Lower leg skin (tissue), 3 donors: ENCODE data around the gene TRIAP1.

ENCODE experiments used
- POLR2A ChIP-seq, 2 donors: fragments of 450-650 bp; IDR thresholded peaks; one replicate each; pipeline ENCODE4 v1.6.1; 2016 to 2017; ENCODE audit warnings: antibody characterized with exemption in 2 of 2, mild to moderate bottlenecking in 1 of 2, moderate library complexity in 1 of 2
- TF ChIP-seq, protein P1 (sequence below), 3 donors: fragments of 450-650 bp; IDR thresholded peaks; one replicate each; pipeline ENCODE4 v1.5.1; 2016; ENCODE audit warnings: antibody characterized with exemption in 3 of 3, mild to moderate bottlenecking in 3 of 3, moderate library complexity in 2 of 3

DNA sequence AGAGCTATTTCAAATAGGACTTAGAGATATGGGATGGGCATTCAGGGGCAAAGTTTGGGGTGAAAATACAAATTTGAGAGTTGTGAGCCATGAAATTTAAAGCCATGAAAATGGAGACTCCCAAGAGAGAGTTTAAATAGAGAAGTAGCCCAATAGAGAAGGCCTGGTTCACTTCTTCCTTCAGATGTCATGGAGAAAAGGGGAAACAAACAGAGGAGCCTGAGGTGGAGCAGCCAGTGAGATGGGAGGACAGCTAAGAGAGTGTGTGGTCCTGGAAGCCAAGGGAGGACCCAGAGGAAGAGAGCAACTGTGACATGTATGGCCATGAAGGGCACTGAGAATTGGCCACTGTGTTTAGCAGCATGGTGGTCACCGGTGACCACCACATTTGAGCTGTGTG lies 37.4 kb upstream of the TRIAP1 start:
- TF ChIP-seq, protein P1, sequence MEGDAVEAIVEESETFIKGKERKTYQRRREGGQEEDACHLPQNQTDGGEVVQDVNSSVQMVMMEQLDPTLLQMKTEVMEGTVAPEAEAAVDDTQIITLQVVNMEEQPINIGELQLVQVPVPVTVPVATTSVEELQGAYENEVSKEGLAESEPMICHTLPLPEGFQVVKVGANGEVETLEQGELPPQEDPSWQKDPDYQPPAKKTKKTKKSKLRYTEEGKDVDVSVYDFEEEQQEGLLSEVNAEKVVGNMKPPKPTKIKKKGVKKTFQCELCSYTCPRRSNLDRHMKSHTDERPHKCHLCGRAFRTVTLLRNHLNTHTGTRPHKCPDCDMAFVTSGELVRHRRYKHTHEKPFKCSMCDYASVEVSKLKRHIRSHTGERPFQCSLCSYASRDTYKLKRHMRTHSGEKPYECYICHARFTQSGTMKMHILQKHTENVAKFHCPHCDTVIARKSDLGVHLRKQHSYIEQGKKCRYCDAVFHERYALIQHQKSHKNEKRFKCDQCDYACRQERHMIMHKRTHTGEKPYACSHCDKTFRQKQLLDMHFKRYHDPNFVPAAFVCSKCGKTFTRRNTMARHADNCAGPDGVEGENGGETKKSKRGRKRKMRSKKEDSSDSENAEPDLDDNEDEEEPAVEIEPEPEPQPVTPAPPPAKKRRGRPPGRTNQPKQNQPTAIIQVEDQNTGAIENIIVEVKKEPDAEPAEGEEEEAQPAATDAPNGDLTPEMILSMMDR (IDR thresholded peaks at IDR 0.05): no peak
- TF ChIP-seq POLR2A (IDR thresholded peaks at IDR 0.05): no peak
